Stomach (tissue), 9 donors: Measurements from ENCODE around the gene RRAD. TPM values are rescaled to one million over a fixed set of nuclear protein-coding genes. Genes with fewer than 3 reads are reported as not detected.
"Not testable (repeated sequence)": the region's sequence is repeated elsewhere in the genome, so short reads cannot be mapped to it uniquely, and the experiment has no call there.

Experiments
- DNase-seq, 2 donors: peaks; one replicate each; pipeline versions ENCODE4 v3.0.0 to v3.0.0-alpha.2; 2013 to 2019
- H3K27ac ChIP-seq, 5 donors: fragments of 200-600 bp in 4 of 5; sonication (generic) in 4 of 5; one replicate each; pipeline ENCODE4 v1.5.1; 2013 to 2019; ENCODE audit warnings: mild to moderate bottlenecking in 1 of 5, moderate library complexity in 1 of 5
- H3K27me3 ChIP-seq, 3 donors: fragments of 200-600 bp; sonication (generic); one replicate each; pipeline ENCODE4 v1.5.1; 2017 to 2019; ENCODE audit warnings: mixed run types in 1 of 3
- H3K36me3 ChIP-seq, 4 donors: fragments of 200-600 bp; sonication (generic); 1 replicate in 3 of 4; 2 replicates in 1 of 4; pipeline ENCODE4 v1.5.1; 2016 to 2019
- H3K4me1 ChIP-seq, 4 donors: fragments of 200-600 bp; sonication (generic); one replicate each; pipeline ENCODE4 v1.5.1; 2016 to 2019
- H3K4me3 ChIP-seq, 4 donors: fragments of 200-600 bp; sonication (generic) in 3 of 4; one replicate each; pipeline ENCODE4 v1.5.1; 2016 to 2019; ENCODE audit warnings: mild to moderate bottlenecking in 1 of 4
- H3K9me3 ChIP-seq, 4 donors: fragments of 200-600 bp; sonication (generic); one replicate each; pipeline ENCODE4 v1.5.1; 2016 to 2019
- CTCF ChIP-seq, 7 experiments: fragments of 450-650 bp in 4 of 7; fragments of 200-600 bp in 3 of 7; sonication (generic) in 3 of 7; IDR thresholded peaks; one replicate each; pipeline ENCODE4 v1.5.1; 2016 to 2019; ENCODE audit warnings: antibody characterized with exemption in 7 of 7, control low read depth in 2 of 7, mild to moderate bottlenecking in 1 of 7
- EP300 ChIP-seq: sonication (generic); formaldehyde crosslinking; IDR thresholded peaks from one replicate; pipeline ENCODE4 v1.6.1; 2017; ENCODE audit warnings: antibody characterized with exemption
- POLR2A ChIP-seq, 4 donors: fragments of 450-650 bp; IDR thresholded peaks; one replicate each; pipeline ENCODE4 v1.6.1; 2016; ENCODE audit warnings: antibody characterized with exemption in 4 of 4, control low read depth in 2 of 4, mild to moderate bottlenecking in 1 of 4, moderate library complexity in 1 of 4
- POLR2AphosphoS5 ChIP-seq, 3 donors: sonication (generic); formaldehyde crosslinking; IDR thresholded peaks; one replicate each; pipeline ENCODE4 v1.6.1; 2016; ENCODE audit warnings: antibody characterized with exemption in 3 of 3
- WGBS, 5 donors: extraction: QIAGEN DNeasy Blood & Tissue Kit in 3 of 5; methylation state at CpG; one replicate each; pipeline versions ENCODE4 v1.1.5 to v1.1.7; 2013 to 2018; 5-methylcytosine and 5-hydroxymethylcytosine counted together
- intact Hi-C: fragments of 100-400 bp; cut with DNase I; formaldehyde crosslinking; loops from one replicate; pipeline ENCODE4 v1.15.1; 2023; ENCODE audit warnings: low total_unique reads
- polyA plus RNA-seq, 3 donors: library from polyadenylated mRNA; stranded (reverse); fragments of 200-250 nt; gene quantifications; one replicate each; pipeline ENCODE4 v1.2.3, GENCODE V29; 2013
- total RNA-seq, 5 donors: library from RNA; depleted of rRNA; stranded (reverse); fragments of >200 nt; gene quantifications; one replicate each; pipeline versions ENCODE4 v1.1.0 to v1.2.3, GENCODE V29; 2014 to 2016
- donor health status: healthy with polysubstance abuse.
- donor health status: Bipolar disorder and iron deficiency.
- donor health status: healthy.

The RRAD gene
- total and polyA plus RNA-seq, 8 donors: 1.0 to 39.7 (median 3.5) TPM

- DNase-seq: peak in 1 of 2 donors; percentile 46
- H3K4me1 ChIP-seq: peaks cover 29 to 73% (median 51%) of the 10 kb centered on the region in 4 donors
- H3K36me3 ChIP-seq: no peaks in the 10 kb centered on the region
- intact Hi-C loops: no loop called here
- WGBS, 5 donors: 49 to 64% (median 58%) methylated on average over 3 of the region's 3 CpGs
- TF ChIP-seq POLR2A (IDR thresholded peaks at IDR 0.05) (no peak), POLR2AphosphoS5 (IDR thresholded peaks at IDR 0.05) (peak in 1 of 3 donors; percentile 8)
- no peaks in the 10 kb centered on the region for H3K9me3 ChIP-seq
- H3K27me3 ChIP-seq: no peaks in the 10 kb centered on the region
- H3K27ac ChIP-seq: peak overlapping the region in 4 of 5 donors; percentile 80 to 88 (median 86)
- no peak overlapping the region for H3K4me3 ChIP-seq
These were observed 27.1 kb downstream of the RRAD start for GRCh38 chr16:66898207-66898606.

DNA sequence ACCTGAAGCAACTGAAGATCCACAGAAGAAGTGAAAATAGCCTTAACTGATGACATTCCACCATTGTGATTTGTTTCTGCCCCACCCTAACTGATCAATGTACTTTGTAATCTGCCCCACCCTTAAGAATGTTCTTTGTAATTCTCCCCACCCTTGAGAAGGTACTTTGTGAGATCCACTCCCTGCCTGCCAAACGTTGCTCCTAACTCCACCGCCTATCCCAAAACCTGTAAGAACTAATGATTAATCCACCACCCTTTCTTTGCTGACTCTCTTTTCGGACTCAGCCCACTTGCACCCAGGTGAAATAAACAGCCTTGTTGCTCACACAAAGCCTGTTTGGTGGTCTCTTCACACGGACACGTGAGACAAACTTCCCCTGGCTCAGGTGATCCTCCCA is 28.7 kb downstream of the RRAD start:
- H3K36me3 ChIP-seq, DNase-seq, H3K9me3 ChIP-seq, H3K27me3 ChIP-seq, intact Hi-C loops, H3K4me3 ChIP-seq, H3K27ac ChIP-seq: not testable (repeated sequence)
- H3K4me1 ChIP-seq: peaks cover 26 to 60% (median 44%) of the 10 kb centered on the region in 4 donors
- 54 to 73% (median 67%) methylated on average over 5 of the region's 5 CpGs for WGBS, 5 donors

DNA sequence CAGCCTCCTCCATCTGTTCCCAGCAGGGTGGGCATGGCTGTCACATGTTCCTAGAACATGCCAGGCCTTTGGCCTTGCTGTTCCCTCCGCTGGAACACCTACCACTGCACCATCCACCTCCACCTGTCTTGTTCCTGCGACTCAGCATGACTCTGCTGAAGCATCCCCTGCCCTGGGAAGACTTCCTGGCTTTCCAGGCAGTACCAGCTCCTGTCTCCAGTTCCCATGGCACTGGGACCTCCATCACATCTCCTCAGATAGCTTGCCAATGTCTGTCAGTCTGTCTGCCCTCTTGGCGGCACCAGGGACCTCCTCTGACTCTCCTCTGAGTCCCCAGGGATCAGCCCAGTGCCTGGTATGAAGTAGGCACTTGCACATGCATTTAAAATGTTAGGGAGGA is 29.3 kb downstream of the RRAD start:
- Histone ChIP-seq H3K4me3 (no peak overlapping the region), H3K9me3 (no peaks in the 10 kb centered on the region), H3K27me3 (no peaks in the 10 kb centered on the region), H3K4me1 (peaks cover 19 to 53% (median 37%) of the 10 kb centered on the region in 4 donors), H3K27ac (no peak overlapping the region), H3K36me3 (peaks cover 0 to 11% (median 0%) of the 10 kb centered on the region in 4 donors)
- TF ChIP-seq EP300 (no peak), CTCF (IDR thresholded peaks at IDR 0.05) (no peak), POLR2AphosphoS5 (IDR thresholded peaks at IDR 0.05) (no peak), POLR2A (IDR thresholded peaks at IDR 0.05) (no peak)
- intact Hi-C loops: no loop called here
- 93 to 99% (median 97%) methylated on average over 3 of the region's 3 CpGs for WGBS, 5 donors
- no peak for DNase-seq

GRCh38 chr16:66895689-66895979 is 29.7 kb downstream of the RRAD start:
- peaks cover 15 to 49% (median 34%) of the 10 kb centered on the region in 4 donors for H3K4me1 ChIP-seq
- no peak for TF ChIP-seq EP300
- no peak for TF ChIP-seq POLR2A (IDR thresholded peaks at IDR 0.05)
- TF ChIP-seq CTCF (IDR thresholded peaks at IDR 0.05): no peak
- no peak for TF ChIP-seq POLR2AphosphoS5 (IDR thresholded peaks at IDR 0.05)
- H3K36me3 ChIP-seq: peaks cover 0 to 15% (median 0%) of the 10 kb centered on the region in 4 donors
- 87 to 95% (median 90%) methylated on average over 5 of the region's 5 CpGs for whole genome bisulfite sequencing, 5 donors
- intact Hi-C loops: no loop called here
- H3K27ac ChIP-seq: no peak overlapping the region
- no peak overlapping the region for H3K4me3 ChIP-seq
- no peaks in the 10 kb centered on the region for H3K27me3 ChIP-seq
- DNase-seq: no peak
- H3K9me3 ChIP-seq: no peaks in the 10 kb centered on the region

DNA sequence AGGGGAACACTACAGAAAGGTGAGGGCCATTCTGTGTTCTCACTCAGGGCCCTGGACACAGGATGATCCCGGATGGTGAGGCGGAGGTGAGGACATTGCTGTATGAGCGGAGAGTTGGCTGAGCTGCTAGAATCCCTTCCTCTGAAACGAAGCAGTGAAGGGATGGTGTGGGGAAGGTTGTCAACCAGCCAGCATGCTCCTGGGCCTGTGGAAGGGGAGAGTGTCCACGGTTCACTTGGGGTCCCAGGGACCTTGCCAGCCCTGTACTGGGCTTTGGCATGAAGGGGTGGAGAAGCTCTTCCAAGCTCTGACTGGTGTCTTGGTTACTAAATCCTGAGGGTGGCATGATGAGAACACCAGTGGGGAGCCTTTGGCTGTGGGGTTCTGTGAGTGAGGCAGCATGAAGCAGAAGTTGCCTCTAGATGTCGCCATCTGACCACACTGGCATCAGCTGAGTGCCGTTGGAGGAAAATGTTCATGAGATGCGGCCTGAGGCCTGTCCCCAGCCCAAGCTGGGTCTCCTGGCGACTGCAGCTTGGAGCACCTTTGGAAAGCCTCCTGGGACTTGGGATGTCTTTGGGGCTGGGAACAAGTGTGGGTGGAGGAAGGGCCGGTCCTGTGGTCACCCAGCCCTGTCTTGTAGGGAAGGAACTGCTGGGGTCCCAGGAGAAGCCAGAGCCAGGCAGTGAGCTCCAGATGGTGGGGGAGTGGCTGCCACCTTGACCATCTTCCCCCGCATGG is 30.2 kb downstream of the RRAD start:
- no peak overlapping the region for H3K4me3 ChIP-seq
- no peaks in the 10 kb centered on the region for H3K9me3 ChIP-seq
- peaks cover 0 to 16% (median 0%) of the 10 kb centered on the region in 4 donors for H3K36me3 ChIP-seq
- intact Hi-C loops: no loop called here
- no peaks in the 10 kb centered on the region for H3K27me3 ChIP-seq
- WGBS, 5 donors: 38 to 48% (median 41%) methylated on average over 11 of the region's 11 CpGs
- TF ChIP-seq POLR2AphosphoS5 (IDR thresholded peaks at IDR 0.05) (peak in 1 of 3 donors; percentile 59), EP300 (no peak), CTCF (IDR thresholded peaks at IDR 0.05) (peak in 5 of 7 experiments; percentile 61 to 78 (median 70)), POLR2A (IDR thresholded peaks at IDR 0.05) (no peak)
- DNase-seq: peak; percentile 73 to 94
- H3K4me1 ChIP-seq: peaks cover 10 to 44% (median 29%) of the 10 kb centered on the region in 4 donors
- no peak overlapping the region for H3K27ac ChIP-seq
